MM.1S (cell line): Measurements from ENCODE around the gene KIF5A.
A peak's percentile ranks its signal among the peaks of the same experiment; 100 is the strongest.

ENCODE experiments used
- DNase-seq: peaks from one replicate; pipeline ENCODE4 v3.0.0-alpha.2; 2015
- H2AFZ ChIP-seq: fragments of 300-600 bp; sonication (generic); 2 replicates; pipeline ENCODE4 v1.6.0; 2016; ENCODE audit warnings: antibody characterized with exemption, low read length
- H3F3A ChIP-seq: fragments of 300-600 bp; sonication (generic); 2 replicates; pipeline ENCODE4 v1.6.1; 2016; ENCODE audit warnings: mild to moderate bottlenecking, antibody characterized with exemption, low read length, moderate library complexity, mixed read lengths; ENCODE audit not compliant: insufficient read depth
- H3K27ac ChIP-seq: fragments of 300-600 bp; sonication (generic); 2 replicates; pipeline ENCODE4 v1.5.1; 2016; ENCODE audit warnings: mild to moderate bottlenecking, low read length
- H3K27me3 ChIP-seq: fragments of 300-600 bp; sonication (generic); replicated peaks from 2 replicates; pipeline ENCODE4 v1.6.0; 2016; ENCODE audit warnings: low read length; ENCODE audit not compliant: insufficient read depth
- H3K36me3 ChIP-seq: fragments of 300-600 bp; sonication (generic); replicated peaks from 2 replicates; pipeline ENCODE4 v1.6.1; 2016; ENCODE audit warnings: mild to moderate bottlenecking, low read length, mixed read lengths; ENCODE audit not compliant: insufficient read depth
- H3K4me1 ChIP-seq: fragments of 300-600 bp; sonication (generic); 2 replicates; pipeline ENCODE4 v1.6.1; 2016; ENCODE audit warnings: low read length, mixed read lengths
- H3K4me2 ChIP-seq: fragments of 300-600 bp; sonication (generic); 2 replicates; pipeline ENCODE4 v1.6.0; 2016; ENCODE audit warnings: low read depth, low read length
- H3K4me3 ChIP-seq: fragments of 300-600 bp; sonication (generic); 2 replicates; pipeline ENCODE4 v1.5.1; 2016; ENCODE audit warnings: low read length, mixed read lengths
- H3K79me2 ChIP-seq: fragments of 300-600 bp; sonication (generic); 2 replicates; pipeline ENCODE4 v1.6.1; 2016; ENCODE audit warnings: mixed run types, low read length, mixed read lengths
- H3K9ac ChIP-seq: fragments of 300-600 bp; sonication (generic); 2 replicates; pipeline ENCODE4 v1.6.1; 2016; ENCODE audit warnings: low read length, mixed read lengths
- H3K9me2 ChIP-seq: fragments of 300-600 bp; sonication (generic); replicated peaks from 2 replicates; pipeline ENCODE4 v1.6.1; 2016; ENCODE audit warnings: mild to moderate bottlenecking, low read length, mixed read lengths; ENCODE audit not compliant: insufficient read depth
- H3K9me3 ChIP-seq: fragments of 300-600 bp; sonication (generic); replicated peaks from 2 replicates; pipeline ENCODE4 v1.6.1; 2016; ENCODE audit warnings: mild to moderate bottlenecking, low read length, mixed read lengths; ENCODE audit not compliant: insufficient read depth
- H4K20me1 ChIP-seq: fragments of 300-600 bp; sonication (generic); 2 replicates; pipeline ENCODE4 v1.6.1; 2016; ENCODE audit warnings: mild to moderate bottlenecking, low read length, moderate library complexity, mixed read lengths; ENCODE audit not compliant: insufficient read depth
- EZH2 ChIP-seq: fragments of 300-600 bp; sonication (generic); optimal IDR thresholded peaks from 2 replicates; pipeline ENCODE3; 2017; ENCODE audit warnings: low read depth, mild to moderate bottlenecking, antibody characterized with exemption, low read length, mixed read lengths
- EZH2phosphoT487 ChIP-seq: fragments of 300-600 bp; sonication (generic); IDR thresholded peaks from 2 replicates; pipeline ENCODE4 v1.6.1; 2018; ENCODE audit warnings: antibody characterized with exemption, low read length
- TF ChIP-seq, protein P1 (sequence below): fragments of 300-600 bp; sonication (generic); IDR thresholded peaks from 2 replicates; pipeline ENCODE4 v1.5.1; 2016; ENCODE audit warnings: antibody characterized with exemption, low read length, mixed read lengths

KIF5A gene

DNA sequence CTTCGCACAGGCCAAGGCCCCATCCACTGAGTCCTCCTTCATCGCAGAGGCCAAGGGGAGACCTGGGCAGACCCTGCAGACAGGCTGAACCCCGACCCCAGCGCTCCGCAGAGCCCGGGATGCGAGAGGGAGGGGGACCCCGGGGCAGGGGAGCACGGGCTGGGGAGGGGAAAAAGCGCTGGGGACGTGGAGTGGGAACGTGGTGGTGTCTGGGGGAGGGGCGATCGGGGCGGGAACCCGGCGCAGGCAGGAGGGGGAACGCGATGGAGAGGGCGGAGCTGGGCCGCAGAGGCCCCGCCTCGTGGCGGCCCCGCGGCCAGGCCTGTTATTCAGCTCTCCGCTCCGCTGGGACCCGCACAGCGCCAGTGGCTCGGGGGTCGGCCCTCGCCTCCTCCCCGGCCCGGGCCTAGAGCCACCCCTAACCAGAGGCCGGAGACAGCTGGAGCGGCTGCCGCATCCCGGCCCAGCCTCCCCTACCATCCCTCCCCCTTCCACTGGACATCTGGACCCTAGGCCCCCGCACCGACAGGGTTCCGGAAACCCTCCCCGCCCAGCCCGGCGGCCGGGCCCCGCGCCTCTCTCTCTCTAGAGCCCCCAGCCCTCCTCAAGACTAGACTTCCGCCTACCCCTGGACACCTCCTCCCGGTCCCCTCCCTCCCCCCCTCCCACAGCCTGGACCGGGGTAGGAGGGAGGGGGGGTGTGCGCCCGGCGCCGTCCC, 61.4 kb downstream of the KIF5A start, which contains the start of gene ARHGEF25:
Gene ARHGEF25, plus strand, starts transcription at position 328 of the 719 bp plus-strand sequence. CDS start 460 bp downstream, outside the sequence.
- Histone ChIP-seq H3K36me3 (no peaks in the 10 kb centered on the region), H3K79me2 (no peaks in the 10 kb centered on the region), H3K27ac (no peak within 1 kb of the TSS), H3K9ac (peak within 1 kb of the TSS; percentile 66; the same call in 1 of the 2 replicates), H3K9me3 (no peaks in the 10 kb centered on the region), H2AFZ (peak within 1 kb of the TSS; percentile 99), H3K4me1 (peaks cover 5% of the 10 kb centered on the region; the same call in 1 of the 2 replicates), H3F3A (no peaks in the 10 kb centered on the region; the same call in 1 of the 2 replicates), H4K20me1 (no peaks in the 10 kb centered on the region), H3K27me3 (no peaks in the 10 kb centered on the region), H3K4me2 (peak within 1 kb of the TSS; percentile 95), H3K4me3 (peak within 1 kb of the TSS; percentile 77), H3K9me2 (no peaks in the 10 kb centered on the region)
- peak; percentile 19 for DNase-seq
- TF ChIP-seq EZH2: no peak
- TF ChIP-seq EZH2phosphoT487: no peak
- TF ChIP-seq, protein P1, sequence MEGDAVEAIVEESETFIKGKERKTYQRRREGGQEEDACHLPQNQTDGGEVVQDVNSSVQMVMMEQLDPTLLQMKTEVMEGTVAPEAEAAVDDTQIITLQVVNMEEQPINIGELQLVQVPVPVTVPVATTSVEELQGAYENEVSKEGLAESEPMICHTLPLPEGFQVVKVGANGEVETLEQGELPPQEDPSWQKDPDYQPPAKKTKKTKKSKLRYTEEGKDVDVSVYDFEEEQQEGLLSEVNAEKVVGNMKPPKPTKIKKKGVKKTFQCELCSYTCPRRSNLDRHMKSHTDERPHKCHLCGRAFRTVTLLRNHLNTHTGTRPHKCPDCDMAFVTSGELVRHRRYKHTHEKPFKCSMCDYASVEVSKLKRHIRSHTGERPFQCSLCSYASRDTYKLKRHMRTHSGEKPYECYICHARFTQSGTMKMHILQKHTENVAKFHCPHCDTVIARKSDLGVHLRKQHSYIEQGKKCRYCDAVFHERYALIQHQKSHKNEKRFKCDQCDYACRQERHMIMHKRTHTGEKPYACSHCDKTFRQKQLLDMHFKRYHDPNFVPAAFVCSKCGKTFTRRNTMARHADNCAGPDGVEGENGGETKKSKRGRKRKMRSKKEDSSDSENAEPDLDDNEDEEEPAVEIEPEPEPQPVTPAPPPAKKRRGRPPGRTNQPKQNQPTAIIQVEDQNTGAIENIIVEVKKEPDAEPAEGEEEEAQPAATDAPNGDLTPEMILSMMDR: no peak

DNA sequence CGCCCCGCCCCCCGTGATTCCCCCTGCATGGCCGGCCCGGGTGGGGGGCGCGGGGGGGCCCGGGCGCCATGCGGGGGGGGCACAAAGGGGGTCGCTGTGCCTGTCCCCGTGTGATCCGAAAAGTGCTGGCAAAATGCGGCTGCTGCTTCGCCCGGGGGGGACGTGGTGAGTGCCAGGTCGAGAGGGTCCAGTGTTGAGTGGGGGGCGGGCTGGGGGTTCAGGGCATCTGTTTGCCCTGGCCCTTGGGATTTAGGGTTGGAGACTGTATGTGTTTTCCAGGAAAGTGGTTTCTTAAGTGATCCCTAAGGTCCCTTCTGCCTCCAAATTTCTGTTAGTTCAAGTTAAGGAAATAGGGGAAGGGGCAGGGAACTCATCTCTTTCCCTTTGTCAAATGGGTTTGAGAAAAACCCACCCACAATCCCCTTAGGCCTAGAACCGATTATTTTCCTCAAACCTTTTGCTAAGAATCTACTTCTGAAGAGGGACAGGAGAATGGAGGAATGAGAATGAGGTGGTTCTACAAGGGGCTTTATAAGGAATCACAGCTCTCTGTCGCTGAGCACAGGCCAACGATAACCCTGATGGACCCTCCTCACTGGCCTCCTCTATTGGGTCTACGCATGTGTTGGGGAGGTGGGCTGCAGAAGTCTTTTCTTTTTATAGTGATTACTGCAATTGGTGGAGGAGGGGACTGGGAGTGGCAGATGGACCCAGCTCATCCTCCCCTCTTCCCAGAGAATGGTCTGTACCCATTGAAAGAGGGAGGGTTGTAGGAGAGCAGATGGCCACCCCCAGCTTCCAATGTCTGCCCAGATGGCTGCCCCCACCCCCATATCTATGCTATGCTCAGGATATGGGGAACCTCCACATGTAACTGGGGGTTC, 62.2 kb downstream of the KIF5A start:
- Histone ChIP-seq H3K4me3 (peak overlapping the region; percentile 77), H3K9ac (peak overlapping the region; percentile 66; the same call in 1 of the 2 replicates), H3F3A (no peaks in the 10 kb centered on the region; the same call in 1 of the 2 replicates), H3K27ac (no peak overlapping the region), H3K4me1 (peaks cover 5% of the 10 kb centered on the region; the same call in 1 of the 2 replicates), H4K20me1 (no peaks in the 10 kb centered on the region), H3K27me3 (no peaks in the 10 kb centered on the region), H3K4me2 (peak overlapping the region; percentile 95; the same call in 1 of the 2 replicates), H3K9me3 (no peaks in the 10 kb centered on the region), H3K79me2 (no peaks in the 10 kb centered on the region), H3K36me3 (no peaks in the 10 kb centered on the region), H3K9me2 (no peaks in the 10 kb centered on the region), H2AFZ (no peak overlapping the region)
- TF ChIP-seq EZH2 (no peak), EZH2phosphoT487 (no peak)
- TF ChIP-seq, protein P1: no peak
- DNase-seq: no peak

DNA sequence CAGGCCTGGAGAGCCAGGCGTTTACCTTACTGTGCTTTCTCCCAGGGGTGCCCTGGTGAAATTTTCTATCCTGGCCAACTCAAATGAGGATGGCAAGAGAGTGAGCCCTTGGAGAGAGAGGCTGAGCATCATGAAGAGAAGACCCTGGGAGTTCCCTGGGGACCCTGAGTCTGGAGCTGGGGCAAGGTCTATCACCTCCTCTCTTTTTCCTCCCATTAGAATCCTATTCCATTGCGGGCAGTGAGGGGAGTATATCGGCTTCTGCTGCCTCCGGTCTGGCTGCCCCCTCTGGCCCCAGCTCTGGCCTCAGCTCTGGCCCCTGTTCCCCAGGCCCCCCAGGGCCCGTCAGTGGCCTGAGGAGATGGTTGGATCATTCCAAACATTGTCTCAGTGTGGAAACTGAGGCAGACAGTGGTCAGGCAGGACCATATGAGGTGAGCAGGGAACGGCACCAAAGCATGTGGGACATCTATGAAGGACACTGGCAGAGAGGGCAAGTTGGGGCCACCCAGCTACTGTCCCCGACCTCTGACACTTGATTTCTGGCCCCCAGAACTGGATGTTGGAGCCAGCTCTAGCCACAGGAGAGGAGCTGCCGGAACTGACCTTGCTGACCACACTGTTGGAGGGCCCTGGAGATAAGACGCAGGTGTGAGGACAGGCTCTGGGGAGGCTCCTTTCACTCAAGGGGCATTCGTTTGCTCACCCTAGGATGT, 63.0 kb downstream of the KIF5A start:
- Histone ChIP-seq H3K36me3 (no peaks in the 10 kb centered on the region), H3F3A (no peaks in the 10 kb centered on the region; the same call in 1 of the 2 replicates), H3K4me3 (no peak overlapping the region), H3K9ac (no peak overlapping the region), H3K27me3 (peaks cover 3% of the 10 kb centered on the region; the same call in 1 of the 2 replicates), H3K4me1 (peaks cover 5% of the 10 kb centered on the region; the same call in 1 of the 2 replicates), H2AFZ (no peak overlapping the region), H3K4me2 (no peak overlapping the region), H3K79me2 (no peaks in the 10 kb centered on the region), H3K9me2 (no peaks in the 10 kb centered on the region), H3K27ac (no peak overlapping the region), H4K20me1 (no peaks in the 10 kb centered on the region), H3K9me3 (no peaks in the 10 kb centered on the region)
- TF ChIP-seq, protein P1: no peak
- TF ChIP-seq EZH2phosphoT487 (no peak), EZH2 (no peak)
- no peak for DNase-seq
